GM21825 (cell line): ENCODE measurements around the gene PAQR9.

ENCODE experiments used
- ATAC-seq: cut with Tn5 transposase; IDR thresholded peaks from one replicate; pipeline ENCODE4 v1.9.1; 2021; ENCODE audit warnings: mild to moderate bottlenecking, moderate library complexity; ENCODE audit not compliant: unreplicated experiment

PAQR9 gene

GRCh38 chr3:142926368-142926944 is 37.0 kb downstream of the PAQR9 start:
- ATAC-seq = no peak

DNA sequence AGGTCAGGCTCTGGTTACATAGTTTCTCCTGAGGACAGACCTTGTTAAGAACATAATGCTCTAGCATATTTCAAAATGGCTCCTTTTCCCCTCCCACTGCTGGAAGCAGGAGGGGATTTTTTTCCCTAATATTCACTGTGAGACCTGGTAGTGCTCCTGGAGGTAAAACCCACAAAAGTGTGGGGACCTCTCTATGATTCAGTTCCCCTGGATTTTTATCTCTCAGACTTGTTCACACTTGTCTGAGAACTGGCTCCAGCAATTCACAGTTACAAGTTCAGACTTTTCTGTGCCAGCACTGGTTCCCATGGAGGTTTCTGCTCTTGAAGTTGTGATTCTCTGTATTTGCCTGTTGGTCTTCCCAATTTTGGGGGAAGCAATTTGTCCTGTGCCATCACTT is 38.3 kb downstream of the PAQR9 start:
- ATAC-seq = no peak

- no peak for ATAC-seq
Observed at GRCh38 chr3:142923694-142924093, 39.8 kb downstream of the PAQR9 start.

- no peak for ATAC-seq
Observed at GRCh38 chr3:142916605-142917004, 46.9 kb downstream of the PAQR9 start.

GRCh38 chr3:142915636-142916035 is 47.8 kb downstream of the PAQR9 start:
- no peak for ATAC-seq

DNA sequence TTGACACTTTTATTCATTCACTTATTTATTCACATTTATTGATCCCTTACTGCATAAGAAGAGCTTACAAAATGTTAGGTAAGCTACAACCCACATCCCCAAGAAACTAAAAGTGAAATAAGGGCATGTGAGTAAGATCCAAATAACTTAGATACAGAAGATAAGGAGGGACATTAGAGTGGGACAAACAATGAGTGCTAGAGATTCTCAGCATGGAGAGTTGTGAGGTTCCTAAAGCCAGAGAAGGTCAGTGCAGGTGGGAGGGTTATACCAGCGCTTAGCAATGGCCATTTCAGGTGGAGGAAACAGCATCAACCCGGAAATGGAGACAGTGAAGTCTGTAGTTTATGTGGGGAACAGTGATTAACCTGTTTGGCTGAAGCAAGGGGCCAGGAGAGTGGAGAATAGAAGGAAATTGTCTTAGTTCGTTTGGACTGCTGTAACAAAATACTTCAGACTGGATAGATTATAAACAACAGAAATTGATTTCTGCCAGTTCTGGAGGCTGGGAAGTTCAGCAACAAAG is 49.1 kb downstream of the PAQR9 start:
- ATAC-seq = no peak

GRCh38 chr3:142913432-142913831 is 50.0 kb downstream of the PAQR9 start:
- ATAC-seq = no peak

DNA sequence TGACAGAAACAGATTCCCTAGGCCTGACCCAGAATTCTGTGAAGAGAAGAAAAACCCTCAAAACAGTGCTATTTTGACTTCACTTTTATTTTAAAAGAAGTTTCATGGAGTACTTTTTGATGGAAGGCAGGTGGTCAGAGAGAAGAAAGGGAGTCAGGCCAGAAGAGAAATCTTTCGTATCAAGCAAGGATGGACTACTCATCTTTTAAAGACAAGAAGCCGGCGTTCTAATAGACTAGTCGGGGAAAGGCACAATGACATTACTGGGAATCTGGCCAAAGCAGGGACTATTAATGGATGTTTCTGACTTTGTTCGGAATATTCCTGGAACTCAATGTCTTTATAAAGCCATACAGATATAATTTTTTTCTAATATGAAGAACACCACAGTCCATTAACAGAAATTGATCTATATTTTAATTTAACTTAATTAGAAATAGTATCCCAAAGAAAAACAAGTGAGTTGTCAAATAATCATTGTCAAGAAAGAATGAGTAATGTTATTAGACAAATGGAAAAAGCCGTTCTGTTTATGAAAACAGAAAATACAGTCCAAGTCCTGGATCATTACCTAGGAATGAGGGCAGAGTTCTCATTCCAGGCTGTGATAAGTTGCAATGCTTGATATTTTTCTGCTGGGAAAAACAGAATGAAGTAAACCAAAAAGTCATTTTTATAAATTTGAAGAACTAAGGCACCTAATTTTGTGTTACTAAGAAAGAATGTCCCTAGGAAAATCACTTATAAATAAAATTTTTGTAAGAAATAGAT is 50.9 kb downstream of the PAQR9 start:
- no peak for ATAC-seq
